KG1 (cell line): ENCODE results near the gene OR4D5.

ENCODE experiments used
- DNase-seq: peaks from one replicate; lab custom pipeline; 2025; lab: John Stamatoyannopoulos, UW

OR4D5 gene

GRCh38 chr11:123939317-123939716, at the start of gene OR4D5:
Gene OR4D5, plus strand, starts transcription at chr11:123939617. Its CDS starts 0 bp downstream, at chr11:123939617.
- no peak for DNase-seq

- DNase-seq = no peak
Observed at GRCh38 chr11:123892031-123892430, 47.4 kb upstream of the OR4D5 start.

GRCh38 chr11:123899792-123900191, 39.6 kb upstream of the OR4D5 start:
- DNase-seq = no peak

GRCh38 chr11:123901867-123902266, 37.5 kb upstream of the OR4D5 start, which contains the start of gene OR8D4:
Gene OR8D4, plus strand, starts transcription at chr11:123902167. Its CDS starts 4,265 bp downstream, at chr11:123906432.
- no peak for DNase-seq

- no peak for DNase-seq
Observed at GRCh38 chr11:123903932-123904331, 35.5 kb upstream of the OR4D5 start.

- DNase-seq = no peak
Observed at GRCh38 chr11:123904932-123905331, 34.5 kb upstream of the OR4D5 start.

GRCh38 chr11:123905826-123906225, 33.6 kb upstream of the OR4D5 start:
- DNase-seq = no peak

GRCh38 chr11:123920943-123921342, 18.5 kb upstream of the OR4D5 start:
- no peak for DNase-seq

GRCh38 chr11:123924027-123924426, 15.4 kb upstream of the OR4D5 start:
- no peak for DNase-seq

- no peak for DNase-seq
Observed at GRCh38 chr11:123942413-123942812, 3.0 kb downstream of the OR4D5 start.

GRCh38 chr11:123943738-123944137, 4.3 kb downstream of the OR4D5 start, which contains the start of gene OR6T1:
Gene OR6T1, minus strand, starts transcription at chr11:123943838. Its CDS starts 0 bp downstream, at chr11:123943838.
- DNase-seq = no peak

- DNase-seq = no peak
Observed at GRCh38 chr11:123945132-123945531, 5.7 kb downstream of the OR4D5 start.

- DNase-seq = no peak
Observed at GRCh38 chr11:123956752-123957151, 17.3 kb downstream of the OR4D5 start.

- DNase-seq = no peak
Observed at GRCh38 chr11:123973816-123974215, 34.4 kb downstream of the OR4D5 start.

GRCh38 chr11:123976770-123977560, 37.5 kb downstream of the OR4D5 start:
- no peak for DNase-seq

GRCh38 chr11:123977731-123978347, 38.4 kb downstream of the OR4D5 start, which contains the start of gene OR10S1:
Gene OR10S1, minus strand, starts transcription at chr11:123977781. Its CDS starts 117 bp downstream, at chr11:123977664.
- DNase-seq = no peak

GRCh38 chr11:123979311-123979710, 39.9 kb downstream of the OR4D5 start:
- no peak for DNase-seq
